Measurements from ENCODE around the gene HSFX3. TPM values are rescaled to one million over a fixed set of nuclear protein-coding genes. Genes with fewer than 3 reads are reported as not detected.
"Not testable (repeated sequence)": the region's sequence is repeated elsewhere in the genome, so short reads cannot be mapped to it uniquely, and the experiment has no call there.

HSFX3 gene
- not detected for total RNA-seq (ENCODE audit: unreplicated experiment)
- long read RNA-seq, result 0 reads

DNA sequence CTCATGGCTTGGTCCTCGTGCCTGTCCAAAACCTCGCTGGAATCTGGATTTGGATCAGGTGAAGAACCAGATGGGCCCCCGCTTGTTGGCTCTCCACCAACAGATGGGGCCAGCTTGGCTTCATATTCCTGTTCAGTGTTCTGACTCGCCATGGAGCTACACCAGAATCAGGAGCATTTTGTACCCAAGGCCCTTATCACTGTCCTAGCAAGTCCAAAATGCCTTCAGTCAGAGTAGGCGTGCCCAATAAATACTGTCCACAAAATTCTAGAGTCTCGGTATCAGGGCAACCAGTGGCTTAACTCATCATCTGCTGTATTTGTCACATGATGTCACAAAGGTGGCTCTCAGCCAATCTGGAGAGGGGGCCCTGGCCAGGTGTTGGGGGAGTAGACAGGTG, at the start of gene HSFX3:
Gene HSFX3, minus strand, starts transcription at position 224 of the 400 bp plus-strand sequence. Its CDS starts 72 bp downstream, at position 152.
- H3K9me3 Mint-ChIP-seq (ENCODE audit: unreplicated experiment); DNase-seq; H3K4me3 Mint-ChIP-seq (ENCODE audit: unreplicated experiment); H3K27me3 Mint-ChIP-seq (ENCODE audit: unreplicated experiment); H3K4me1 Mint-ChIP-seq (ENCODE audit: low read depth, unreplicated experiment); H3K36me3 Mint-ChIP-seq (ENCODE audit: unreplicated experiment); H3K27ac Mint-ChIP-seq (ENCODE audit: unreplicated experiment): not testable (repeated sequence)

GRCh38 chrX:149598603-149599002, 48.9 kb upstream of the HSFX3 start:
- H3K36me3 Mint-ChIP-seq (ENCODE audit: unreplicated experiment); H3K27ac Mint-ChIP-seq (ENCODE audit: unreplicated experiment); H3K27me3 Mint-ChIP-seq (ENCODE audit: unreplicated experiment); H3K4me3 Mint-ChIP-seq (ENCODE audit: unreplicated experiment); H3K4me1 Mint-ChIP-seq (ENCODE audit: low read depth, unreplicated experiment); H3K9me3 Mint-ChIP-seq (ENCODE audit: unreplicated experiment): not testable (repeated sequence)
- peak; percentile 33 for DNase-seq

- not testable (repeated sequence) for H3K27ac Mint-ChIP-seq (ENCODE audit: unreplicated experiment); H3K9me3 Mint-ChIP-seq (ENCODE audit: unreplicated experiment); H3K4me3 Mint-ChIP-seq (ENCODE audit: unreplicated experiment); H3K4me1 Mint-ChIP-seq (ENCODE audit: low read depth, unreplicated experiment); H3K36me3 Mint-ChIP-seq (ENCODE audit: unreplicated experiment); DNase-seq; H3K27me3 Mint-ChIP-seq (ENCODE audit: unreplicated experiment)
Measured at GRCh38 chrX:149595943-149596342, 46.2 kb upstream of the HSFX3 start.

GRCh38 chrX:149595214-149595613, 45.5 kb upstream of the HSFX3 start, which contains the start of gene HSFX2:
TSS of gene HSFX2 (minus strand) at chrX:149595314. CDS start at chrX:149594700, 614 bp downstream.
- not testable (repeated sequence) for H3K4me1 Mint-ChIP-seq (ENCODE audit: low read depth, unreplicated experiment); H3K27ac Mint-ChIP-seq (ENCODE audit: unreplicated experiment); H3K4me3 Mint-ChIP-seq (ENCODE audit: unreplicated experiment); H3K27me3 Mint-ChIP-seq (ENCODE audit: unreplicated experiment); DNase-seq; H3K9me3 Mint-ChIP-seq (ENCODE audit: unreplicated experiment); H3K36me3 Mint-ChIP-seq (ENCODE audit: unreplicated experiment)

DNA sequence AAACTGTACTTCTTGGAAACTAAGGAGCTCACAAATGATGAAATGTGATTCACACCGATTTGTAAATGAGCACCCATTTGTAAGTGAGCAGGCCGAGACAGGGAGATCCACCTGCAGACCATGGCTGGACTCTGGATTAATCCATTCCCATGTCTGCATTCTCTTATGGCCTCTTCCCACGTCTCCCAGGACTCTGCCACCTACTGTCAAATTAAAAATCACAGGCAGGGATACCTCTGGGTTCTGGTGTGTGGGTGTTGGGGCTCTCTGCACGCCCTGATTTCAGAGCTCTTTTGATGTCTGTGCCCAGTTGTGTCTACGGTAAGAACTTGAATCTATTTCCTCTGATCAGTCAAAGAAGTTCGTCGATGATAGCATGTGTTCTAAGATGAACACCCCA, 41.3 kb upstream of the HSFX3 start:
- H3K4me1 Mint-ChIP-seq (ENCODE audit: low read depth, unreplicated experiment); H3K27me3 Mint-ChIP-seq (ENCODE audit: unreplicated experiment); H3K9me3 Mint-ChIP-seq (ENCODE audit: unreplicated experiment); H3K4me3 Mint-ChIP-seq (ENCODE audit: unreplicated experiment); H3K27ac Mint-ChIP-seq (ENCODE audit: unreplicated experiment); DNase-seq; H3K36me3 Mint-ChIP-seq (ENCODE audit: unreplicated experiment): not testable (repeated sequence)

DNA sequence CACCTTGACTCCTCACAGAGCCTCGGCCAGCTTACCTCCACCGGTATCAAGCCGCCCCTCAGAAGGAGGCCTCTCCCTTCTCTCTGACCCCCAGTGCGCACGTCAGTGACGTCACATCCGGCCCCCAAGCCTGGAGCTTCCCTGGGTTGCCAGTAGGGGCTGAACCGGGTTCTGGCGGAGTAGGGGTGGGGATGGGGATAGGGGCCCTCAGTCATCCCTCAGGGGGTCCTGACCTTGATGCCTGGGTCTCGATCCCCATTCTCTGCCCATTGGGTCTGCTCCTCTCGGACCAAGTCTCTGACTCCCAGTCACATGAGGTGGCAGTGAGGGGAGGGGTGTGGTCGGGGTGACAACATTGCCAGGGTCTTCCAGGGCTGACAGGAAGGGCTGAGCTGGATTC, 37.6 kb upstream of the HSFX3 start, which contains the start of gene MAGEA9B:
Gene MAGEA9B, minus strand, starts transcription at position 101 of the 400 bp plus-strand sequence. CDS start 4,280 bp downstream, outside the sequence.
- H3K4me1 Mint-ChIP-seq (ENCODE audit: low read depth, unreplicated experiment), result not testable (repeated sequence)

GRCh38 chrX:149585631-149586030, 35.9 kb upstream of the HSFX3 start:
- H3K9me3 Mint-ChIP-seq (ENCODE audit: unreplicated experiment); H3K27ac Mint-ChIP-seq (ENCODE audit: unreplicated experiment); H3K27me3 Mint-ChIP-seq (ENCODE audit: unreplicated experiment); H3K36me3 Mint-ChIP-seq (ENCODE audit: unreplicated experiment); H3K4me3 Mint-ChIP-seq (ENCODE audit: unreplicated experiment); H3K4me1 Mint-ChIP-seq (ENCODE audit: low read depth, unreplicated experiment); DNase-seq: not testable (repeated sequence)

More for the DNA sequence above, 37.6 kb upstream of the HSFX3 start, which contains the start of gene MAGEA9B:
- not testable (repeated sequence) for DNase-seq; H3K27me3 Mint-ChIP-seq (ENCODE audit: unreplicated experiment); H3K27ac Mint-ChIP-seq (ENCODE audit: unreplicated experiment); H3K36me3 Mint-ChIP-seq (ENCODE audit: unreplicated experiment); H3K4me3 Mint-ChIP-seq (ENCODE audit: unreplicated experiment); H3K9me3 Mint-ChIP-seq (ENCODE audit: unreplicated experiment)

GRCh38 chrX:149573456-149573855, 23.7 kb upstream of the HSFX3 start:
- not testable (repeated sequence) for H3K4me3 Mint-ChIP-seq (ENCODE audit: unreplicated experiment); H3K9me3 Mint-ChIP-seq (ENCODE audit: unreplicated experiment); H3K27me3 Mint-ChIP-seq (ENCODE audit: unreplicated experiment); DNase-seq; H3K4me1 Mint-ChIP-seq (ENCODE audit: low read depth, unreplicated experiment); H3K36me3 Mint-ChIP-seq (ENCODE audit: unreplicated experiment); H3K27ac Mint-ChIP-seq (ENCODE audit: unreplicated experiment)

DNA sequence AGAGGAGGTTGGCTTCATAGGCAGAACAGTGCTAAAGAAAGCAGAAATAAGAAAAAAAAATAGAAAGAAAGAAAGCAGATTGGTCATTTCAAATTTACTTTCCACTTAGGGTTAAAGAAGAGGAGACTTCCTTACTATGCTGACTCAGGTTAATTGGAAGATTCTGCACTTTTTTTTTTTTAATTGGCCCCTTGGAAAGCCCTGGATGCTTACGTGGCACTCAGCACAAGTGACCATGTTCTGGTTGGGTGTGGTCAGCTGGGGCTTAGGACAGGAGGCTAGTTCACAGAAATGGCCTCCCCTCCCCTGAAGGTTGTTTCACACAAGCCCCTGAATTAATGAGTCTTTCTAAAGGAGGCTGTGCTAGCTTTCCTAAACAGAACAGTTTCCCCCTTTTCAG, 23.0 kb upstream of the HSFX3 start:
- Mint-ChIP-seq H3K27ac (ENCODE audit: unreplicated experiment) (no peak overlapping the region), H3K4me1 (ENCODE audit: low read depth, unreplicated experiment) (peaks cover 9% of the 10 kb centered on the region), H3K4me3 (ENCODE audit: unreplicated experiment) (no peak overlapping the region), H3K36me3 (ENCODE audit: unreplicated experiment) (no peaks in the 10 kb centered on the region), H3K9me3 (ENCODE audit: unreplicated experiment) (no peaks in the 10 kb centered on the region), H3K27me3 (ENCODE audit: unreplicated experiment) (peaks cover 3% of the 10 kb centered on the region)
- DNase-seq, result no peak
- TF ChIP-seq, protein P1, sequence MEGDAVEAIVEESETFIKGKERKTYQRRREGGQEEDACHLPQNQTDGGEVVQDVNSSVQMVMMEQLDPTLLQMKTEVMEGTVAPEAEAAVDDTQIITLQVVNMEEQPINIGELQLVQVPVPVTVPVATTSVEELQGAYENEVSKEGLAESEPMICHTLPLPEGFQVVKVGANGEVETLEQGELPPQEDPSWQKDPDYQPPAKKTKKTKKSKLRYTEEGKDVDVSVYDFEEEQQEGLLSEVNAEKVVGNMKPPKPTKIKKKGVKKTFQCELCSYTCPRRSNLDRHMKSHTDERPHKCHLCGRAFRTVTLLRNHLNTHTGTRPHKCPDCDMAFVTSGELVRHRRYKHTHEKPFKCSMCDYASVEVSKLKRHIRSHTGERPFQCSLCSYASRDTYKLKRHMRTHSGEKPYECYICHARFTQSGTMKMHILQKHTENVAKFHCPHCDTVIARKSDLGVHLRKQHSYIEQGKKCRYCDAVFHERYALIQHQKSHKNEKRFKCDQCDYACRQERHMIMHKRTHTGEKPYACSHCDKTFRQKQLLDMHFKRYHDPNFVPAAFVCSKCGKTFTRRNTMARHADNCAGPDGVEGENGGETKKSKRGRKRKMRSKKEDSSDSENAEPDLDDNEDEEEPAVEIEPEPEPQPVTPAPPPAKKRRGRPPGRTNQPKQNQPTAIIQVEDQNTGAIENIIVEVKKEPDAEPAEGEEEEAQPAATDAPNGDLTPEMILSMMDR (IDR thresholded peaks at IDR 0.05; ENCODE audit: partially characterized antibody, unreplicated experiment), result no peak

Measured in glutamatergic neuron (in vitro differentiated cells).